HG02610 (cell line): ENCODE results near the gene SCMH1.
"Not testable (repeated sequence)": the region's sequence is repeated elsewhere in the genome, so short reads cannot be mapped to it uniquely, and the experiment has no call there.

Experiments
- ATAC-seq: cut with Tn5 transposase; IDR thresholded peaks from one replicate; pipeline ENCODE4 v1.9.1; 2021; ENCODE audit warnings: mild to moderate bottlenecking, moderate library complexity; ENCODE audit not compliant: unreplicated experiment

SCMH1 gene

DNA sequence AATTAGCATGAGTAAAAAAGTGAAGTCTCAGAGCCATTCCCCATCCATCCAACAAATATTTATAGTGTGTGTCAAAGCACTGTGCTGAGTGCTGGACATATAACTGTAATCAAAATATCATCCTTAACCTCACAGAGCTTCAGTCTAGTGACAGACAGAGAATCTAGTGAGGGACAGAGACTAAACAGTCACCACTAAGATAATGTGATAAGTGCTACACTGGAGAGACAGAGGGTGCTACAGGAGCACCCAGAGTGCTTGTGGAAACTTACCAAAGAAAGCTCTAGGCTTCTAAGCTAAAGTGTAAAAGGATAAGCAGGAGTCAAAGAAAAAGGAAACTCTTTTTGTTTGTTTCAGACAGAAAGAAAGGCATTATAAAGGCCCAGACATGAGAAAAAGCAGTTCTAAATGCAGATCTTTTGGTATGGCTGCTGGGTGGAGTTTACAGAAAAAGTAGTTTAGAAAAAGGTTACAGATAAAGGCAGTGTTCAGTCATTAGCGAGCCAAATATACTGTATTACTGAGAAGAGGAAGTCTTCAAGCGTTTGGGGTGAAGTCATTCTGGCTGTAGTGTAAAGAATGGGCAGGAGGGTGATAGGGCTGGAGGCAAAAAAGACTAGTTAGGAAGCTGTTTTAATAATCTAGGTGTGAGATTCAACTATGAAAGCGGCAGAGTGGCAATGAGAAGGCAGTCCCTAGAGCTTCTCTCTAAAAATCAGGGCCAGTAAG lies 83.8 kb downstream of the SCMH1 start:
- ATAC-seq, result no peak

GRCh38 chr1:41155105-41155504 lies 87.0 kb downstream of the SCMH1 start:
- no peak for ATAC-seq

DNA sequence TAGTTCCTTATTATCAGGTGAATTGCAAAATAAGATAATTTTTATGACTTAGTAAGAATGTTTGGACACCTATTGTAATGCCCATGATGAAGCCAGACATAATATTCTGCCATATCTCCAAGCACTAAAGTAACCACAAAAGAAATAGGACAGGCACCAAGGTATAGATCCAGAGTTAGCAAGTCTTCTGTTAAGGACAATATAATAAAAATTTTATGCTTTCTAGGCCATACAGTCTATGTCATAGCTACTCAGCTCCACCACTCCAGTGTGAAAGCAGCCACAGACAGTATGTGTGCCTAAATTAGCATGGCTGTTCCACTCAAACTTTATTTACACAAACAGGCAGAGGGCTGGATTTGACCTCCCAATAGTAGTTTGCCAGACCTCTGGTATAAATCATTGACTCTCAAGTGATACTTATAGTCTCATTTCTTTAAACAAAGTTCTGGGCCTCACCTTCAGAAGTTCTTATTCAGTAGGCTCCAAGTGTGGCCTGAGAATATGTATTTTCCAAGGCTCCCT lies 88.3 kb downstream of the SCMH1 start:
- no peak for ATAC-seq

DNA sequence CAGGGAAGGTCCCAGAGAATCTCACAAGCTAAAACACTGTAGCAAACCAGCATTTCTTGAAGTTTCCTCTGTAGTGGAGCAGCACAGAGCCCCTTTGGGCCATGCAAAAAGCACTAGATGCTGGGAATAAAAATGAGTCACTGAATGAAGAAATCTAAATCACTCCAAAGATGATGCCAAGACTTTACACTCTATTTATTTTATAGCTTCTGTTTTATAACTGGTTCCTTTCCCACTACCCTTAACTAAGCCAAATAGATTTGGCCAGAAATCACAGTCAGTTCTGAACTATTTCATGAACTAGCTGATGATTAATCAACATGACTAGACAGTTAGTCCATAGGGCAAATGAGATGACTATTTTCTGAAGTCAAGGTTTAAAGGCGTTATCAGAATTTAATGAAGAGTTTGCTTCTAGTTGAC lies 89.5 kb downstream of the SCMH1 start:
- ATAC-seq, result no peak

DNA sequence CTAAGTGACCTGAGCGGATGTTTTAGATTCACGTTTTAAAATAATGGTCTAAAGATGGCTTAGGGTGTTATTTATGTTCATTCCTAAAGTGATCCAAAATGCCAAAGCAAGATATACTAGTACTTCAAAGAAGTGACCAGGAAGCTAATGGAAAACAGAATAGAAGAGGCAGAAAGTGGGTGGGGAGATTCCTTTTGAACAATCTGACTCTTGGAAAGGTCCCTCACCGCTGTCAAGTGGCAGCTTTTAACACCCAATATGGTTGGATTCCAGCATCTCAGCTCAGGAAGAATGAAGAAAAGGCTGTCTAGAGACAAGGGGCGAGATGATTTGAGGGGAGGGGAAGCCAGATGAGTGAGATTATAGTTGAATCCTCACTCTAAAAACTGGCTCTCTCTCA lies 90.3 kb downstream of the SCMH1 start:
- no peak for ATAC-seq

DNA sequence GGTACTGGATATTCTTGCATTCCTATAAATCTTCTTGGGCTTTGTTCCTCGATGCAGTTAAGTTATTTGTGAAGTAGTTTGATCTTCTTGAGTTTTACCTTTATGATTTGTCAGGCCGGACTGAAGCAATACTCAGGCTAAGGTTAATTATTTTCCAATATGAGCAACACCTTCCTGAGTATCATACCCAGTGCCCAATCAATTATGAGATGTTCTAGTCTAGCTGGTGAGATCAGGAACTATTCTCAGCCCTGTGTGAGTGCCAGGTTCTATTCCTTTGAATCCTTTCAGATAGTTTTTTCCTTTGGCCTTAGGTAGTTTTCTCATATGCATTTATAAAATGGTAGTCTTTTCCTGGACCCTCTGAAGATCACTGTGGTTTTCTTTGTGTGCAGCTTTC lies 92.5 kb downstream of the SCMH1 start:
- ATAC-seq, result no peak

- no peak for ATAC-seq
These were observed 97.8 kb downstream of the SCMH1 start for GRCh38 chr1:41144285-41144684.

- ATAC-seq, result no peak
These were observed 103.6 kb downstream of the SCMH1 start for GRCh38 chr1:41138549-41138948.

GRCh38 chr1:41135196-41135947 lies 106.7 kb downstream of the SCMH1 start:
- no peak for ATAC-seq

DNA sequence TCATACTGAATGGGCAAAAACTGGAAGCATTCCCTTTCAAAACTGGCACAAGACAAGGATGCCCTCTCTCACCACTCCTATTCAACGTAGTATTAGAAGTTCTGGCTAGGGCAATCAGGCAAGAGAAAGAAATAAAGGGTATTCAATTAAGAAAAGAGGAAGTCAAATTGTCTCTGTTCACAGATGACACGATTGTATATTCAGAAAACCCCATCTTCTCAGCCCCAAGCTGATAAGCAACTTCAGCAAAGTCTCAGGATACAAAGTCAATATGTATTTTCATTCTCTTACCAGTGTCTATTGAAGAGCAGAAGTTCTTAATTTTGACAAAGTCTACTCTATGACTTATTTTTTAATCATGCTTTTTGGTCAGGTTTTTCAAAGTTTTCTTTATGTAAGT lies 107.8 kb downstream of the SCMH1 start:
- not testable (repeated sequence) for ATAC-seq

GRCh38 chr1:41122851-41123518 lies 119.1 kb downstream of the SCMH1 start:
- no peak for ATAC-seq

DNA sequence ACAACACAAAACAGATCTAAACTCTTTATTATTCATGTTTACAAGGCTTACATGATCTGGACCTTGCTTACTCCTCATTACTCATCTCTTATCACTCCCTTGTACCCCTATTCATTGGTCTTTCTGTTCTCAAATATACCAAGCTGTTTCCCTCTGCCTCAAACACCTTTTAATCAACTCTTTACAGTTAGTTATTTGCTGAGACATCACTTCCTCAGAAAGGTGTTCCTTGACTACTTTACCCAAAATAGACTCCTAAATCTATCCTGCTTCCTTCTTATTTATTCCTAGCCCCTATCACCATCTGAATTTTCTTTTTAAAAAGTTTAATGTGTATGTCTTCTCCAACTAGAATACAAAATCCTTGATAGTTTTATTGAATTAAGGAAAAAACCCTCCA lies 120.0 kb downstream of the SCMH1 start:
- no peak for ATAC-seq

DNA sequence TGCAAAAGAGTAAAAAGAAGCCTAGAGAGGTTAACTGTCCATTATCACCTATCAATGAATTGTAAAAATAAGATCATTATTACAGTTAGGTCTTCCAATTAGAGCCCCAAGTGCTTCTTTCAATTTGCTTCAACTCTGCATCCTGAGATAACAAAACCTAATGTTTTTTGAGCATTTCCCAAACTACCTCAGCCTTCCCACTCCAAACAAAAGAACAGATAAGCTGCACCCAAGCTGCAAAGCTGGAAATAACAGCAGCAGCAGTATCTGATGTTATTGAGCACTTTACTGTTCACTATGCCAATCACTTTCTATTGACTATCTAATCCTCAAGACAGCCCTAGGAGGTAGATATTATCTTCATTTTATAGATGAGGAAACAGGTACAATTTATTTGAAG lies 123.5 kb downstream of the SCMH1 start:
- no peak for ATAC-seq

DNA sequence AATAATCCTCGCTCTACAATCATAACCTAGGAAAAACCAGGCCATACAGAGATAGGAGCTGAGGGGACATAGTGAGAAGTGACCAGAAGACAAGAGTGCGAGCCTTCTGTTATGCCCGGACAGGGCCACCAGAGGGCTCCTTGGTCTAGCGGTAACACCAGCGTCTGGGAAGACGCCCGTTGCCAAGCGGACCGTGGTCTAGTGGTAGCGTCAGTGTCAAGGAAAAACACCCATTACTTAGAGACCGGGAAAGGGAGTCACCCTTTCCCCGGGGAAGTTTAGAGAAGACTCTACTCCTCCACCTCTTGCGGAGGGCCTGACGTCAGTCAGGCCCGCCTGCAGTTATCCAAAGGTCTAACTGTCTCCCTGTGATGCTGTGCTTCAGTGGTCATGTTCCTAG lies 124.9 kb downstream of the SCMH1 start:
- not testable (repeated sequence) for ATAC-seq

DNA sequence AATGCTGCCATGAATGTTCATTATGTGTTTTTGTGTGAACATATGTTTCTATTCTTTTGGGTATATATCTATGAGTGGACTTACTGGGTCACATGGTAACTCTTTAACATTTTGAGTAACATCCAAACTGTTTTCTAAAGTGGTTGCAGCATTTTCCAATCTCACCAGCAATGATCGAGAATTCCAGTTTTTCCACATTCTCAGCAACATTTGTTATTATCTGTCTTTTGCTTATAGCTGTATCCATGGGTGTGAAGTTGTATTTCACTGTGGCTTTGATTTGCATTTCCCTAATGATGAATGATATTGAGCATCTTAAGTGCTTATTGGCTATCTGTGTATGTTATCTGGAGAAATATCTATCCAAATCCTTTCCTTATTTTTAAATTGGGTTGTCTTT lies 131.4 kb downstream of the SCMH1 start:
- ATAC-seq, result no peak

GRCh38 chr1:41110286-41110685 lies 131.8 kb downstream of the SCMH1 start:
- no peak for ATAC-seq

DNA sequence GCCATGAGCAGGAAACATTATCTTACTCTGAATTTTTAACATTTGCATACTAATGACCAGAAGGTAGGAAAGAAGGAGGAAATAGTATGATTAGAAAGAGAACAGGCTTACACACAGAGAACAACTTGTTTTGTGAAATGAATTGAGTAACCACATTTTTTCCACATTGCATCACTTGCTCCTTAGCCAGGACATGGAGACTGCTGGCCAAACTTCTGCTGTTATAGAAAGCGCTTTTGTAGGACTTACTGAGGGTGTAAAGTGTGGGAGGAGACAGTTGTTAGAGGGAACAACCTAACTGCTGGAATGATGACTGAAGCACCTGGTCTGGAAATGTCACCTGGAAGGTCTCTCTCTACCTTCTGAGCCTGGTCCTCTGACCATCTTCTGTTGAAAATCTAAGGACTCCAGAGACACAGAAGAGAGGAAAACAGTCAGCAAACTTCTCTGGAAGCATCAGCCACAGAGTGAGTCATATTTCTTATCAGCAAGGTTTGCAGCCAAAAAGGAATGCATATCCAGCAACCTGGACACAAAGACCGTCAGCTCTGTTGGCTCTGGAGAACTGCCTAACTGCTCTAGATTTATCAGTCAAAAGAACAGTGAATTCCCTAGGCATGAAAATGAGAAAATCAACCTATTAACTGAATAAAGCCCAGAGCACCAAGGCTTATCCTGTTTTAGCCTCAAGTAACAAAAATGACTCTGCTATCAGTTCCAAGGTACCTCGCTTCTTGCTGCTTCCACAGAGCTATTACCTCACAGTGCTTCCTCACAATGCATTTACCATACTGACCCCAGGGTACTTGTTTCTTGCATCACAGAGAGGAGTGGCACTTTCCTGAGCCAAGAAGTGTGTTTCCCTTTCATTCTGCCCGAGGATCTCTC lies 132.6 kb downstream of the SCMH1 start:
- ATAC-seq, result no peak

DNA sequence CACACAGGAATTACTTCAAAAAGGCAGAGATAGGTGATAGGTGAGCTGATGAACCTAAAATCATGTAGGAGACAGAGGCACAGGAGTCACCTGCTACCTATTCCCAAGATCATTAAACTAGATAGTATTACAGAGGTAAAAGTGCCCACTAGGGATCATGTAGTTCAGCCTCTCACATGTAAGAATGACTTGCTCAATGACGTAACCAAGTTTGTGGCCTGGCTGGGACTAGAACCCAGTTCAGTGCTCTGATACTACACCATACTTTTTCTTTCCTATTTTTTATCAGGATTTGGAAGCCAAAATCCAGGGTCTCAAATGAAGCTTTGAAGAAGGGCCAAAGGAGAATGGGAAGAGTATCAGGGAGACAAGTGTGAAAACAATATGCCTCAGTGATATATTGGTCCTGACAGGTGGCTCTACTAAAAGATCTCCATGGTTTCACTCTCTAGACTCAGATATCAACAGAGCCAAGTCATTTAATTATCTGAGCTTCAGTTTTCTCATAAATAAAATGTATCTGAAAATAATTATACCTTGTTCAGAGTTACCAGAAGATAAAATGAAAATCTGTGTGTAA lies 133.3 kb downstream of the SCMH1 start:
- no peak for ATAC-seq

- no peak for ATAC-seq
These were observed 138.3 kb downstream of the SCMH1 start for GRCh38 chr1:41103766-41104165.

- ATAC-seq, result no peak
These were observed 139.5 kb downstream of the SCMH1 start for GRCh38 chr1:41102653-41103052.
